HG03521 (cell line): Measurements from ENCODE around the gene RRM1.
"Not testable (repeated sequence)": the region's sequence is repeated elsewhere in the genome, so short reads cannot be mapped to it uniquely, and the experiment has no call there.

Source experiments
- ATAC-seq: cut with Tn5 transposase; IDR thresholded peaks from one replicate; pipeline ENCODE4 v1.9.1; 2021; ENCODE audit warnings: mild to moderate bottlenecking, moderate library complexity; ENCODE audit not compliant: unreplicated experiment

Gene RRM1

DNA sequence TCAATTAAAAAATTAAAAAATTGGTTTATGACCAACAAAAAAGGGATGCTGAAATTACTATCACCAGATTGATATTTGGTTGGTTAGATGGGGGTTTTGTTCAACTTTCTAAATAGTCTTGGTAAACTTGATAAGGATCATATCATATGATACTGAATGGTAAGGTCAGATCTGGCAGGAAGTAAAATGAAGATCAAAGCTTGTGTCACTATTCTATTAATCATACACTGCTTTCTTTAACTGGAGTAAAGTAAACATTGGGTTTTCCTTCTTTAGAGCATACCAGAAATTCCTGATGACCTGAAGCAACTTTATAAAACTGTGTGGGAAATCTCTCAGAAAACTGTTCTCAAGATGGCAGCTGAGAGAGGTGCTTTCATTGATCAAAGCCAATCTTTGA, 40.2 kb downstream of the RRM1 start:
- no peak for ATAC-seq

DNA sequence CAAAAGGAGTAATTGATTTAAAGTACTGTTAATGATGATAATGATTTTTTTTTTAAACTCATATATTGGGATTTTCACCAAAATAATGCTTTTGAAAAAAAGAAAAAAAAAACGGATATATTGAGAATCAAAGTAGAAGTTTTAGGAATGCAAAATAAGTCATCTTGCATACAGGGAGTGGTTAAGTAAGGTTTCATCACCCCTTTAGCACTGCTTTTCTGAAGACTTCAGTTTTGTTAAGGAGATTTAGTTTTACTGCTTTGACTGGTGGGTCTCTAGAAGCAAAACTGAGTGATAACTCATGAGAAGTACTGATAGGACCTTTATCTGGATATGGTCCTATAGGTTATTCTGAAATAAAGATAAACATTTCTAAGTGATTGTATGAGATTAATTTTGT, 43.9 kb downstream of the RRM1 start:
- ATAC-seq = no peak

DNA sequence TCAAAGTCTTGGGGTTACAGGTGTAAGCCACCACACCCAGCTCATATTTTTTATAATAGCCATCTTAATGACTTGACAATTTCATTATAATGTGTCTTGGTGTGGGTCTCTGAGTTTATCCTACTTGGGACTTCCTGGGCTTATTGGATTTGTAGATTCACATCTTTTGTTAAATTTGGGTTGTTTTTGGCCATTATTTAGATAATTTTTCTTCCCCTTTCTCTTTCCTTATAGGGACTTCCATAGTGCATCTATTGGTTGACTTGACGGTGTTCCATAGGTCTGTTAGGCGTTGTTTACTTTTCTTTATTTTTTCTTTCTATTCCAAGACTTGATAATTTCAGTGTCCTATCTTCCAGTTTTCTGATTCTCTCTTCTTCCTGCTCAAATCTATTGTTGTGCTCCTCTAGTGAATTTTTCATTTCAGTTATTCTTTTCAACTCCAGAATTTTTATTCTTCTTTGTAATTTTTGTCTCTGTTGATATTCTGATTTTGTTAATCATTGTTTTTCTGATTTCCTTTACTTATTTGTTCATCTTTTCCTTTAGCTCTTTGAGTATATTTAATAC, 45.6 kb downstream of the RRM1 start:
- ATAC-seq = no peak

DNA sequence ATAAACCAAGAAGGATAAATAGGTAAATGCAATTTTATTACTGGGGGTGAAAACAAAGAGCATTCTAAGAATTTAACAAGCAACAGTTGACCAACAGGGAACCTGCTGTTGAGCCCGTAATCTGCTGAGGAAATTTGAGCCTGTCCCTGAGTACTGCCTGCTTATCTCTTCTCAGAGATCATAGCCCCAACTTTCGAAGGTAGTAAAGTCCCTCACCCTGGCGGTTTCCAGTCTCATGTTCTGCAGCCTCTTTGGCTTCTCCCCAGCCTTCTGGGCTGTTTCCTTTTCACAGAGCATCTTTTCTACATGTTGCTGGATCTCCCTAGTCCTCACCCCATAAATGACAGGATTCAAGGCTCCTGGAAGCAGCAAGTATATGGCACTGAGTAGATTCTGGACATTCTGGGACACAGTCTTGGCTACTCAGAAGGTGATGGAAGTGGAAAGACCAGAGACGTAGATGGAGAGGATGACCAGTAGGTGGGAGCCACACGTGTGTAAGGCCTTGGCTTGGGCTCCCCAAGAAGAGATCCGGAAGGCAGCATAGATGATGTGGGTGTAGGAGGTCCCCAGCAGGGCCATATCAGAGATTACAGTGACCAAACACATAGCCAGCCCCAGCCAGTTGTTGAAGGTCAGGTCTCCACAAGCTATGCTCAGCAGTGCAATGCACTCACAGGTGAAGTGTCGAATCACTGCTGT, 51.6 kb downstream of the RRM1 start:
- no peak for ATAC-seq

DNA sequence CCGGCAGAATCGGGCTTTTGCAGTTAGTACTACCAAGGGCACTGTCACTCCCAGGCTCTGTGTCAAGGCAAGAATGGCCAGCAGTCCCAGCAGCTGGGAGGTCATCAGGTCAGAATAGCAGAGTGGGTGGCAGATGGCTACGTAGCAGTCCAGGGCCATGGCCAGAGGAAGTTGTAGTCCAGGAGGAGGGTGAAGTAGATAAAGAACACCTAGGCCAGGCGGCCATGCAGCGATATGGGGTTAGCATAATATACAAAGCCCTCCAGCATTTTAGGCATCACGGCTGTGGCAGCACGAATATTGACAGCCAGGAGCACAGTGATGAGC, 52.1 kb downstream of the RRM1 start:
- no peak for ATAC-seq

DNA sequence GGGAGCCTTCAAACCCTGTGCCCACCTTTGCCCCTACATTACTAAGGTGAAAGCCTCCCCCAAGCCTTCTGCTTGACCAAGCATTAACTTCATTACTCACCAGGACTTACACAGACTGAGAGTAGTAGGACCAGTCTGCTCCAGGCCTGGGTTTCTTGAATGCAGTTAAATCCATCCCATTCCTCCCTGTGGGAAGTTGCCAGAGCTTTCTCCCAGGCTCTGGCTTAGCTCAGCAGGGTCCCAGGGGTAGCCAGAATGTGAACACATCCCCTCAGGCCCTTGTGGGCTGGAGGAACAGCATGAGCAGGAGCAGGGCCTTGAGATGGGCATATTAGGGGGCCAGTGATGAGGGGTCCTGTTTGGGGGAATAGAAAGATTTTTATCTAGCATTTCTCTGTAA, 59.9 kb downstream of the RRM1 start:
- no peak for ATAC-seq

DNA sequence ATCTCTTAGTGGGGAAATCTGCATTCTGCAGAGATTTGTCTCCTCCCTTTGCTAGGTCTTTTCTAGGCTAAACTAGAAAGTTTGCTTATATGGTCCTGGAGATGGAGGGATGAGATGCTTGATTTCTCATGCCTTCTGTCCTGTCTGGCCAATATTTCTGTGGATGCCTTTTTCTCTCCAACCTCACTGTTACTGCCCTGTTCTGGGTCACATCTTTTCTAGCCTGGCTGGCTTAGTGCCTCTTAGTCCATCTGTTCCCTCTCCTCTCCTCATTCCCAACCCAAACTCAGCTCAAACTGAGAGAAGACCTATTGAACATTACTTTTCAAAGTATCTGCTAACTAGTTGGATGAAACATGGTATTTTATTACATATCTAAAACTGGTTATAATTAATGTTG, 62.0 kb downstream of the RRM1 start:
- no peak for ATAC-seq

DNA sequence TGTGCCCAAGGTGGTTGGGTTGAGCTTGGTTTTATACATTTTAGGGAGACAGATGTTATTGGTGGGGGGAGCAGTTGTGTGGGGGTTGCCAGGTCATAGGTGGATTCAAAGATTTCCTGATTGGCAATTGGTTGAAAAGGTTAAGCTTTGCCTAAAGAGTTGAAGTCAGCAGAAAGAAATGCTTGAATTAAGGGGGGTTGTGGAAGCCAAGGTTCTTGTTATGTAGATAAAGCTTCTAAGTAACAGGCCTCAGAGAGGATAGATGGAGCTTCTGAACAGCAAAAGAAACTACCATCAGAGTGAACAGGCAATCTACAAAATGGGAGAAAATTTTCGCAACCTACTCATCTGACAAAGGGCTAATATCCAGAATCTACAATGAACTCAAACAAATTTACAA, 64.2 kb downstream of the RRM1 start:
- ATAC-seq = not testable (repeated sequence)

DNA sequence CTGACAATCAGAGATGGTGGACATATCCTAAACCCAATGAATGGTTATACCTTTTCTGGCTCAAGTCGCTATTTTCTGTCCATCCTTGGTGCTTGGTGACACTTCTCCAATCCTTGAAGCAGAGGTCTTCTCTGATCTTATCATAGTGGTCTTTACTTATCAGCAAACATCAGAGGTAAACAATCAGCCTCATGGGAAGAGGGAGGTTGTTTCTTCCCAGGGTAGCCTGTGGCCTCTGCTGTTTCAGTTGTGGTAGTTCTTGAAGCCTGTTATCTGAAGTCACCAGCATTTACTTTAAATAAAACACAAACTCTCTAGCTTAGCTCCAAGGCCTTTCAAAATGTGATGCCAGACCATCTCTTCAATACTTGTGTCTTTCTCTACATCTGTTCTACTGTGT, 66.7 kb downstream of the RRM1 start:
- no peak for ATAC-seq

DNA sequence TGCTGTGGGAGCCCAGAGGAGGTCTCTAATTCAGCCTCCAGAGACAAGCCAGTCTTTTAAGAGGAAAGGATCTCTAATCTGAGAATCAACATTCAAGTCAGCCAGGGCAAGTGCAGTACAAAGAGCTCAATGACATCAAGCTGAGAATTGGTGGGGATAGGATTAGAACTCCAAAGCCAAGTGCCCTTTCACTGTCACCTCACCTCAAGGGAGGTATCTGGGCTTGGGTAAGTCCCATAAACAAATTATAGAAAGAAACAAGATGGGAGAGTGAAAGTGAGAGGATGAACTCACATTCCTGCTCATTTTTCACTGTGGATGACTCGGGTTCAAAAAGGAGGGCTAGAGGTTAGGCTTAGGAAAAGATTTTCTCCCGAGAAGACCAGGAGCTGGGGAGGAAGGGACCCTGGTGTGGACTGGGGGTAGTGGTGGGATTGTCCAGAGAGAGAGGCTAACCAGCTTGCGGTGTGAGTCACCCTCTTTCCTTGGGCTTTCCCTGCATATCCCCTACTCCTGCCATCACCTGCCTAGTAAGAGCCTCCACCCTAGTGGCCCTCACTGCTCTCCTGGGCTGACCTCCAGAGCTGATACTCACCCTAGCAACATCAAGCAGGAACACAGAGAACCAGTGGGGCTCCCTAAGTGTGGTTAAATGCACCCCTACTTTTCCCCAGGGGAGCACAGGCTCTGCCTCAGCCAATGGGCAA, 70.4 kb downstream of the RRM1 start:
- no peak for ATAC-seq

DNA sequence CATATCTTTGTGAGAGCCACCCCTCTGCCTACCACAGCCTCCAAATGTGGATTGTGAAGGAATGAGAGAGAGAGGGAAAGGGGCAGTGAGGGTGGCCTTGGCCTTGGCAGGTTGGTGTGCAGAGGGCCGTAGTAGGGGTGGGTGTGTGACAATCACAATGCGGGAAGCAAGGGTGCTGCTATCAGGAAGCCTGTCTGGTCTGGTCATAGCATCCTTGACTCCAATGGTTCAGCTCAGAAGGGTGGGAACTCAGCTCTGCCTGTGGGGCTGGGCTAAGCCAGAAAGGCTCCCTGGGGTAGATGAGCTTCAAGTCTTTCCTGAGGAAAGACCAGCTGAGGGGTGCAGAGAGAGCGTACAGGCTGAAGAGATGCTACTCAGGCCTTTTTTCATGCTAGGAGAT, 72.7 kb downstream of the RRM1 start:
- ATAC-seq = no peak

DNA sequence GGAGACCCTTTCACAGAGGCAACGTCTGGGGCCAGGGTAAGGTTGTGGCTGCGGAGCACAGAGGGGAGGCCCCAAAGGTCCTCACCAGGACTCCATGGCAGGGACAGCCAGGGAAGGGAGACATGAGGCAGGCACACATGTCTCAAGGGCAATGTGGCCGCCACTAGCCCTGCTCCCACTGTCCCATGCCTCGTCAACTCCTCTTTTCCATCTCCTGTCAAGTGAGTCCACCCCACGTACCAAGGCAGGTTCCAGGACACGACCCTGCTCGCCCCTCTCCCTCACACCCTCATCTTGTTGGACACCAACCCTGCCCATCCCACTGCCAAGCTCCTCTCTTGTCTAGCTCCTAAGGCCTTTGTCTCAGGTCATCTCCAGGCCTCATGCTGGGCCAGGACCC, 73.2 kb downstream of the RRM1 start:
- no peak for ATAC-seq

DNA sequence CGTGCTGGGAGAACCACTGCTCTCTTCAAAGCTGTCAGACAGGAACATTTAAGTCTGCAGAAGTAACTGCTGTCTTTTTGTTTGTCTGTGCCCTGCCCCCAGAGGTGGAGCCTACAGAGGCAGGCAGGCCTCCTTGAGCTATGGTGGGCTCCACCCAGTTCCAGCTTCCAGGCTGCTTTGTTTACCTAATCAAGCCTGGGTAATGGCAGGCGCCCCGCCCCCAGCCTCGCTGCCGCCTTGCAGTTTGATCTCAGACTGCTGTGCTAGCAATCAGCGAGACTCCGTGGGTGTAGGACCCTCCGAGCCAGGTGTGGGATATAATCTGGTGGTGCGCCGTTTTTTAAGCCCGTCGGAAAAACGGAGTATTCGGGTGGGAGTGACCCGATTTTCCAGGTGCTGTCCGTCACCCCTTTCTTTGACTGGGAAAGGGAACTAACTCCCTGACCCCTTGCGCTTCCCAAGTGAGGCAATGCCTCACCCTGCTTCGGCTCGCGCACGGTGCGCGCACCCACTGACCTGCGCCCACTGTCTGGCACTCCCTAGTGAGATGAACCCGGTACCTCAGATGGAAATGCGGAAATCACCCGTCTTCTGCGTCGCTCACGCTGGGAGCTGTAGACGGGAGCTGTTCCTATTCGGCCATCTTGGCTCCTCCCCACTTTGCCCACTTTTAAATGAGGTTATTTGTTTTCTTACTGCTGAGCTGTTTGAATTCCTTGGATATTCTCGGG, 81.2 kb downstream of the RRM1 start:
- ATAC-seq = not testable (repeated sequence)

DNA sequence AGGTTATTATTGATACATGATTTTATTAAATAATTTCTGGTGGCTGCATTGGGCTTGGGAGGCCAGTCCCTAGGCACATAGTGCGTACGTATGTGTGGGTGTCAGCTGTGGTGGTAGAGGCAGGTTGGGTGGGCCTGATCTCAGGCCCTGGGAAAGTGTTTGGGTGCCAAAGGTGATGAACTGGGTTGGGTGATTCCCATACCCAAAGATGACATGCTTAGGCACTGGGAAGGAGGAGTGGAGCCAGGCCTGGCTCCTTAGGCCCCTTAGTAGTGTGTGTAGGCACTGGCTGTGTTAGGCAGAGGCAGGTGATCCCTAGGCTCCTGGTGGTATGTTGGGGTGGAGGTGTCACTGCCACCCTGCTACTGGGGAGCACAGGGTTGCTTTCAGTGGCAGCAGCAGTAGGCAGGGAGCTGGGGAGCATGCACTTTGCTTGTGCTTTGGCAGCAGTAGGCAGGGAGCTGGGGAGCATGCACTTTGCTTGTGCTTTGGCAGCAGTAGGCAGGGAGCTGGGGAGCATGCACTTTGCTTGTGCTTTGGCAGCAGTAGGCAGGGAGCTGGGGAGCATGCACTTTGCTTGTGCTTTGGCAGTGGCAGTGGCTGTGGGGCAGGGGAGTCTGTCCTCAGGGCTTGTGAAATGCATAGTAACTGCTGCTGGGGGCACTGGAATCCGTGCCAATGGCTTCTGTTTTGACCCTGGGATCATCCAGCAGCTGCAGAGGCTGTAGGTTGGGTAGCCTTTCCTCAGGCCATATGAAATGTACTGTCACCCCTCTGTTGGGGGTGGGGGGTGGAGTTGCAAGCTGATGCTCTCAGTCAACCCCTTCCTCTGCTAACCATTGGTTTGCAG, 84.4 kb downstream of the RRM1 start:
- no peak for ATAC-seq

DNA sequence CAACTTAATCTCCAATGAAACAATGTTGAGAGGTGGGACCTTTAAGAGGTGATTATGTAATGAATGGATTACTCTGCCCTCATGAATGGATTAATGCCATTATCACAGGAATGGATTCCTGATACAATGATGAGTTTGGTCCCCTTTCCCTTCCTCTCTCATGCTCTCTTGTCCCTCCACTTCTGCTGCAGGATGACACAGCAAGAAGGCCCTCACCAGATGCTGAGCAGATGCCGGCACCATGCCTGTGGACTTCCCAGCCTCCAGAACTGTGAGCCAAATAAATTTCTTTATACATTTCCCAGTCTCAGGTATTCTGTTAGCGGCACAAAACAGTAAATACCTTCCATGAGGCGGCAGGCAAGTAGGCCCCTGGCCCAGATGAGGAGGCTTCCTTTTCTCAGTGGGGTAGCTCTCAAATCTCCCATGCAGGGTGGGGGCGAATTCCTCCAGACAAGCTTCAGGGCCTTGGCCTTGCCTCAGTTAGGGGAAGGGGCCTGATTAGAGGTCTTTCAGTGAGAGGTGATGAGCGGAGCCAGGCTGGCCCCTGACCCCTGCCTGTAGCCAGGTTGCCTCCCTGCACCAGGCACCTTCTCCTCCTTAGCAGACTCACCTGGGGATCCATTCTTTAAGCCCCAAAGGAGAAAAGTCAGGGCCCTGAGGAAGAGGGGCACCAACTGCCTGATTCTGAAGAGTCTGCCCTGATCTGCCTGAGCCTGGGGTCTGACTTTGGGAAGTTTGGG, 86.0 kb downstream of the RRM1 start:
- ATAC-seq = no peak

DNA sequence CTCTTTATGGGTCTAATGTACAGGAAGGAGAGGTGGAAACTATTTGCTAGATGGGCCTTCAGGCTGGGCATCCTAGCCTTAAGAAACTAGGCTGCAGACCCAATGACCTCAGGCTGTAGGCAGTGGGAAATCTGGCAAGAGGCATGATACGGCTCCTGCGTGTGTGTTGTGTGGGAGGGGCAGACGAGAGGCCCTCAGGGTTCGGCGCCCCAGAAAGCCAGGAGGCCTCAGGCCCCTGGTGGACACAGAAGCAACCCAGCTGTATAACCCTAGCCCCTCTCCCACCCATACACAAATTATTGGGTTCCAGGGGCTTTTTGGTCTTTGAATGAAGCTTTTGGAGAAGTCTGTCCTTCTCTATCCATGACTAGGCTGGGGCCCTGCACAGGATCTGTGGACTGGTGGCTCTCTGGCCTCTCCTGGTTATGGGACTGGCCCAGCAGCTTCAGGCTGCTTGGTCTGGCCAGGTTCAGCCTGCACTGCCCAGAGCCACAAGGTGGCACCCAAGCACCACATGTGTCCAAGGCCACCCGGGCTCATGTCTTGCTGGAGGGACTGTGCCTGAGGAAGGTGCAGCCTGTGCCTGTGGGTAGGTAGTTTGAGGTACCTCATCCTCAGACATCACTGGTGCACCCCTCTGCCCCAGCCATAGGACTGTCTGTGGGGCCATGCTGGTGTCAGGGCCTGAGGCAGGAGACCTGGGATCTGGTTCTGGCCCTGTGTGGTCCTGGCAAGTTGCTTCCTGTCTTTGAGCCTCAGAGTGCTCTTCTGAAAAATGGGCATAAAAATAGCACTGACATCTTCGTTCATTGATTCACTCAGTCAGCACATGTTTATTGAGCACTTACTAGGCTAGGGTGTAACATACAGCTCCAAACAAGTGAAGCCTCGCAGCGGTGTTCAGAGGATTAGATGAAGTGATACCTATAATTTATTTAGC, 87.5 kb downstream of the RRM1 start:
- peak; percentile 81 for ATAC-seq

DNA sequence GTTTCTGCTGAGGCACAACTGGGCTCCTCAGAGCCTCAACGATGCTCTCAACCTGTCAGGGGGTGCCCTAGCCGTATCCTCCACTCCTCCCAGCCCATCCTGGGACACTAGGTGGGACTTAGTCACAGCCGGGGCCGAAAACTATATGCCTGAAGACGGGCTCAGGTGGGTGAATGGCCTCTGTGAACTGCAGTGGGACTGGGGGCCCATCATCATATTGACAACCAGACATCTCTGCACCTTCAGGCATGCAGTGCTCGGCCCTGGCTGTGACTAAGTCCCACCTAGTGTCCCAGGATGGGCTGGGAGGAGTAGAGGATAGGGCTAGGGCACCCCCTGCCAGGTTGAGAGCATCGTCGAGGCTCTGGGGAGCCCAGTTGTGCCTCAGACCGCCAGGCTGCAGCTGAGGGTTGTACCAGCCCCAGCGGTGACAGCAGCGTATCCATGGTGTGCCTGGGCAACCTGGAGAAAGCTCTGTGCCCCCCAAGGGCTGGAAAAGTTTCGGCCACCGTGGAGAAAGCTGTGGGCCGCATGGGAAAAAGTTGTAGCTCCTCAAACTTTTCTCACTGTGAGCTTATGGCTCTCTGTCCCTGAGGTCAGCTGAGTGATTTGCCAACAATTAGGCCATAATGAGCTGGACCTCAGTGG, 88.9 kb downstream of the RRM1 start:
- no peak for ATAC-seq

DNA sequence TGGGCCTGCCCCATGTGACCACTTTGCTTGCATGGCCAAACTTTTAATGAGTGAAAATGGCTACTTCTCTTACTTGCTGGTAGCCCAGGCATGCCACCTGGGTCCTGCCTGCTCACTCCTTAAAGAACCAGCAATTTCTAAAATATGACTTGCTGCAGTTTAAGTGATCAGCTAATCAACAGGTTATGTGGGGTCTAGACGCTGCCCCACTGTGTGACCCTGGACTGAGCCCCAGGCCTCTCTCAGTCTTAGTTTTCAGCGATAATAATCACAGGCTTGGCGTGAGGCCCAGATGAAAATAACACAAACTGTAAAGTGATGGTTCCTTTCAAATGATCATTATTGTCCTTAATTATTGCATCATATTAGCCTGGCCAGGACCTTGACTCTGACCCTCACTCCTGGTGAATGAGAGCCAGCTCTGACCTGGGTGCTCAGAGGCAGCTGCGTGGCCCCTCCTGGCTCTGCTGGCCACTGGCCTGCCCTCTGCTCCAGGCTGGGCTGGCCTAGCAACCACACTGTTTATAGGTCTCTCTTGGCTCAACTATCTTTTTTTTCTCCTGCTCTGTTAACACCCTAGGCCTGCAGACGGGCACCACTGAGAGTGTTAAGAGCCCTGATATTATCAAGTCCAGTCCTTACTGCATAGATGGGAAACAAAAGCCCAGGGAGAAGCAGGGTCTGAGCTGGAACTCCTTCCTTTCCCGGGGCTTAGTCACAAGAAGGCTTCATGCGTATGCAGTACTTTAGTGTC, 89.7 kb downstream of the RRM1 start:
- ATAC-seq = no peak
